PFSK-1 (cell line): ENCODE data around the gene PNPLA7.

Source experiments
- FOXP2 ChIP-seq: optimal IDR thresholded peaks from 2 replicates; pipeline ENCODE3; 2011; ENCODE audit warnings: borderline replicate concordance, control low read depth, inconsistent platforms; ENCODE audit not compliant: insufficient read depth; ENCODE audit errors: extremely low read length, extremely low read depth
- POLR2AphosphoS5 ChIP-seq: IDR thresholded peaks from 2 replicates; pipeline ENCODE4 v1.6.1; 2012; ENCODE audit warnings: low read depth, mild to moderate bottlenecking, control low read depth, low read length, moderate library complexity
- REST ChIP-seq, 2 experiments: IDR thresholded peaks; 2 replicates each; pipeline versions ENCODE4 v1.6.1 to v1.8.0; 2011 to 2012; ENCODE audit warnings: low read depth in 2 of 2, low read length in 2 of 2, control low read depth in 1 of 2, inconsistent platforms in 1 of 2, mild to moderate bottlenecking in 1 of 2, moderate library complexity in 1 of 2; ENCODE audit not compliant: insufficient read depth in 1 of 2
- SIN3A ChIP-seq: IDR thresholded peaks from 2 replicates; pipeline ENCODE4 v1.6.1; 2012; ENCODE audit warnings: mild to moderate bottlenecking, low read length, moderate library complexity, borderline replicate concordance; ENCODE audit not compliant: insufficient read depth
- TAF1 ChIP-seq: IDR thresholded peaks from 2 replicates; pipeline ENCODE4 v1.6.1; 2012; ENCODE audit warnings: low read length, control low read depth, borderline replicate concordance; ENCODE audit not compliant: insufficient read depth

Gene PNPLA7

DNA sequence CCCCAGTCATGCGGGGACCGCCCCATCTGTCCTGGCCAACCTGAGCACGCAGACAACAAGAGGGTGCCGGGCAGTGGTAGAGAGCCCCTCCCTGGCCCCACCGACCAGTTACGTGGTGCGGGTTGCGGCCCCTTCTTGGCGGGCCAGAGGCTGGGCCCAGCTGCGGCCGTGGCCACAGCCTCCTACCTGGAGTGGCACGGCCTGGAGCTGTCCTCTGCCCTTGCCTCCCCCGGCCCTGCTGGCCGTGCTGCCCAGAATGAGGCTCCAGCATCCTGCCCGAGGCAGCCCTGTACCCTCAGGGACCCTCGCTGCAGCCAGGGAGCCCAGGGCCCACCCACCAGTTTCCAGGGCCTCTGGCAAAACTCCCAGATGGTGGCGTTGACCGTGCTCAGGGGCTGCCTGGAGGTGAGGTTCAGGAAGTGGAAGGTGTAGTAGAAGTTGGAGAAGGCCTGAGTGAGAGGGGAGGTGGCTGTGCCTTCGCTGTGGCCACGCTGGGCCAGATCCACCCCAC lies 114.8 kb downstream of the PNPLA7 start:
- TF ChIP-seq FOXP2 = no peak
- no peak for TF ChIP-seq SIN3A
- TF ChIP-seq REST (IDR thresholded peaks at IDR 0.05; ENCODE audit: insufficient read depth in 1 of 2, low read depth in 2 of 2, low read length in 2 of 2) = no peak
- TF ChIP-seq TAF1 = no peak
- TF ChIP-seq POLR2AphosphoS5 = no peak

DNA sequence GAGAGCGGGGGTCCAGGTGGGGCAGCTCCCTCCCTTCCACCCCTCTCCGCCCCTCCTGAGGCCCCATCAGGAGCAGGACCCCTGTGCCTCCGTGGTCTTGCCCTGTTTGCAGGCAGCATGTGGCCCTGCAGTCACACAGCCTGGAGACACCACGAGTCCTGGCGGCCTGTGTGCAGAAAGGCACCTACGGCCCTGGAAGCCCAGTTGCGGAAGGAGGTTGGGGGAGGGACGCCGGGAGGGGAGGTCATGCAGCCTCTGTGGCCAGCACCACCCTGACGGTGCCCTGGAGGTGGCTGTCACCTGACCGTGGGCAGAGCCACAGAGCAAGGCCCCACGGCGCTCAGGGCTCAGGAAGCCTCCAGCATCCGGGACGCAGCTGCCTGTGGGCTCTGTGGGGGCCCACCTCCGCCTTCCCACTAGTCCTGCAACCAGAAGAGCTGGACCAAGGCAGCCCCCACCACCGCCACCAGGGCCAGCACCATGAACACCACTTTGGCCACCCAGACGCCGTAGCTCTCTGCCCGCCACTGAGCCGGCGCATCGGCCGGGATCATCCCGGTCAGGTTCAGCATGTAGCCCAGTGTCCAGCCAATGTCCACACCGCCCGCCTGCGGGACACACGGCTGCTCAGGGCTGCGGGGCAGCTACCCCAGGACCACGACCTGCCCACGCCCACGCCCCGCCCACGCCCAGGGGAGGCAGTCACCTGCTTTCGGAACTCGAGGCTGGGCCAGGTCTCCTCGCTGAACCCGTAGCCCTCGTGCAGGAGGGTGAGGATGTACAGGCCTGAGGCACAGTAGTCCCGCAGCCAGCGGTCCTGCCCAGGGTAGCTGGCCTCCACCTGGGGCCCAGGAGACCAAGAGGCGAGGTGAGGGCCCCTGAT lies 115.5 kb downstream of the PNPLA7 start:
- TF ChIP-seq SIN3A (no peak), TAF1 (no peak), REST (IDR thresholded peaks at IDR 0.05; ENCODE audit: insufficient read depth in 1 of 2, low read depth in 2 of 2, low read length in 2 of 2) (no peak)

DNA sequence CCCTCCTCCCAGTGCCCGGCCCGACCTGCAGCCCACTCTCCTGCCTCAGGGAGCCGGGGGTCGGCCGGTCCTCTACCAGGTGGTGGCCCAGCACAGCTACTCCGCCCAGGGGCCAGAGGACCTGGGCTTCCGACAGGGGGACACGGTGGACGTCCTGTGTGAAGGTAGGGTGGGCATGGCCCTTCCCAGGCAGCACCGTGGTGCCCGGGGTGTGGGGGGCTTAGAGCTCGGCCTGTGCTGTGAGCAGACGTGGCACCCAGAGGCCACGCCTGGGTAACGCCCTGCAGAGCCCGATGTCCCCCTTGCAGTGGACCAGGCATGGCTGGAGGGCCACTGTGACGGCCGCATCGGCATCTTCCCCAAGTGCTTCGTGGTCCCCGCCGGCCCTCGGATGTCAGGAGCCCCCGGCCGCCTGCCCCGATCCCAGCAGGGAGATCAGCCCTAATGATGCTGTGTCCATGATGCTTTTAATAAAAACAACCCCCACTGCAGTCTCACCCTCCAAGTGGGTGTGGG lies 116.2 kb downstream of the PNPLA7 start:
- TF ChIP-seq REST (IDR thresholded peaks at IDR 0.05; ENCODE audit: insufficient read depth in 1 of 2, low read depth in 2 of 2, low read length in 2 of 2) (no peak), POLR2AphosphoS5 (no peak), SIN3A (no peak), TAF1 (no peak), FOXP2 (no peak)

DNA sequence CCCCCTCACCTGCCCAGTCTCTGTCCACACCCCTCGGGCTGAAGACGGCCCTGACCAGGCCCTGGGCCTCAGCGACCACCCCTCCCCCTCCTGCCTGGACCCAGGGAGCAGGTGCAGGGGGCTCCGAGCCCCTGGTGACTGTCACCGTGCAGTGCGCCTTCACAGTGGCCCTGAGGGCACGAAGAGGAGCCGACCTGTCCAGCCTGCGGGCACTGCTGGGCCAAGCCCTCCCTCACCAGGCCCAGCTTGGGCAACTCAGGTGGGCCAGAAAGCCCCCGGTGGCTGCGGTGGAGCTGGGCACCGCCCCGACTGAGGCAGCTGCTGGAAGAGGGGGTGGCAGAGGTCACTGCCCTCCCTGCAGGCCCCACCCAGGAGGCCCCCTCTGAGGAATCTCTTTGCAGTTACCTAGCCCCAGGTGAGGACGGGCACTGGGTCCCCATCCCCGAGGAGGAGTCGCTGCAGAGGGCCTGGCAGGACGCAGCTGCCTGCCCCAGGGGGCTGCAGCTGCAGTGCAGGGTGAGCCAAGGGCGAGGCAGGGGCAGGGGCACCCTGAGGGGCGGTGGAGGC lies 116.8 kb downstream of the PNPLA7 start:
- TF ChIP-seq TAF1 = no peak
- no peak for TF ChIP-seq SIN3A
- TF ChIP-seq FOXP2 = no peak
- no peak for TF ChIP-seq POLR2AphosphoS5
- TF ChIP-seq REST (IDR thresholded peaks at IDR 0.05; ENCODE audit: insufficient read depth in 1 of 2, low read depth in 2 of 2, low read length in 2 of 2) = no peak
